Measurements from ENCODE around the gene GHR.

DNA sequence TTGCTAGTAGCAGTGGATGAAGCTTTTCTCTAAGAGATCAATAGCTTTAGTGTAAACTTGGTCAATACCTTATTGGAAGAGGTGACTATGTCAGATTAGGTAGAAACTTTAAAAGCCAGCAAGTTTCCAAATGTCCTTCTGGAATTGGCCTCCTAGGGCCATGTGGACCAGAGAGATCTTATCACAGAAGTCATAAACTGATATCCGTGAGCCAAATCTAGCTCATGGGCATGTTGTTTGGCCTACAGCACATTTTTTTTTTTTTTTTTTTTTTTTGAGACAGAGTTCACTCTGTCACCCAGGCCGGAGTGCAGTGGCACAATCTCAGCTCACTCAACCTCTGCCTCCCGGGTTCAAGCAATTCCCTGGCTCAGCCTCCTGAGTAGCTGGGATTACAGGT lies 175.9 kb downstream of the GHR start:
- TF ChIP-seq POLR2A (IDR thresholded peaks at IDR 0.05), result no peak
- TF ChIP-seq, protein P1, sequence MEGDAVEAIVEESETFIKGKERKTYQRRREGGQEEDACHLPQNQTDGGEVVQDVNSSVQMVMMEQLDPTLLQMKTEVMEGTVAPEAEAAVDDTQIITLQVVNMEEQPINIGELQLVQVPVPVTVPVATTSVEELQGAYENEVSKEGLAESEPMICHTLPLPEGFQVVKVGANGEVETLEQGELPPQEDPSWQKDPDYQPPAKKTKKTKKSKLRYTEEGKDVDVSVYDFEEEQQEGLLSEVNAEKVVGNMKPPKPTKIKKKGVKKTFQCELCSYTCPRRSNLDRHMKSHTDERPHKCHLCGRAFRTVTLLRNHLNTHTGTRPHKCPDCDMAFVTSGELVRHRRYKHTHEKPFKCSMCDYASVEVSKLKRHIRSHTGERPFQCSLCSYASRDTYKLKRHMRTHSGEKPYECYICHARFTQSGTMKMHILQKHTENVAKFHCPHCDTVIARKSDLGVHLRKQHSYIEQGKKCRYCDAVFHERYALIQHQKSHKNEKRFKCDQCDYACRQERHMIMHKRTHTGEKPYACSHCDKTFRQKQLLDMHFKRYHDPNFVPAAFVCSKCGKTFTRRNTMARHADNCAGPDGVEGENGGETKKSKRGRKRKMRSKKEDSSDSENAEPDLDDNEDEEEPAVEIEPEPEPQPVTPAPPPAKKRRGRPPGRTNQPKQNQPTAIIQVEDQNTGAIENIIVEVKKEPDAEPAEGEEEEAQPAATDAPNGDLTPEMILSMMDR (IDR thresholded peaks at IDR 0.05 in 4 of 5, conservative IDR thresholded peaks at IDR 0.05 in 1 of 5), result no peak
